SU-DHL-6 (cell line): ENCODE results near the gene P3H2.
"Not testable (repeated sequence)": the region's sequence is repeated elsewhere in the genome, so short reads cannot be mapped to it uniquely, and the experiment has no call there.

Source experiments
- H2AFZ ChIP-seq: fragments of 200-600 bp; sonication (generic); 2 replicates; pipeline ENCODE4 v1.6.1; 2014; ENCODE audit warnings: low read depth, mild to moderate bottlenecking, moderate library complexity, mixed read lengths, antibody characterized with exemption, low read length; ENCODE audit not compliant: severe bottlenecking
- H3F3A ChIP-seq: fragments of 200-600 bp; shearing (Covaris generic); 2 replicates; pipeline ENCODE4 v1.6.0; 2016; ENCODE audit warnings: antibody characterized with exemption, mild to moderate bottlenecking; ENCODE audit not compliant: insufficient read depth
- H3K27ac ChIP-seq: fragments of 200-600 bp; sonication (generic); 2 replicates; pipeline ENCODE4 v1.5.1; 2016; ENCODE audit warnings: low read depth, mild to moderate bottlenecking, low read length, moderate library complexity, mixed read lengths
- H3K27me3 ChIP-seq: fragments of 200-600 bp; sonication (generic), shearing (Covaris generic); 2 replicates; pipeline ENCODE4 v1.6.0; 2014; ENCODE audit warnings: mild to moderate bottlenecking, low read length
- H3K36me3 ChIP-seq: fragments of 200-600 bp; sonication (generic); 2 replicates; pipeline ENCODE4 v1.6.1; 2014; ENCODE audit warnings: mild to moderate bottlenecking, low read length, mixed read lengths
- H3K4me2 ChIP-seq: fragments of 300-600, 200-600 bp; shearing (Covaris generic), sonication (generic); 2 replicates; pipeline ENCODE4 v1.6.0; 2014; ENCODE audit warnings: low read length, low read depth, mild to moderate bottlenecking; ENCODE audit not compliant: poor library complexity, severe bottlenecking
- H3K4me3 ChIP-seq: fragments of 200-600 bp; sonication (generic); 2 replicates; pipeline ENCODE4 v1.5.1; 2014; ENCODE audit warnings: antibody characterized with exemption, low read length, mild to moderate bottlenecking, mixed read lengths; ENCODE audit not compliant: insufficient read depth, poor library complexity, severe bottlenecking
- H3K79me2 ChIP-seq: fragments of 200-600 bp; sonication (generic); 2 replicates; pipeline ENCODE4 v1.6.1; 2014; ENCODE audit warnings: mild to moderate bottlenecking, low read length, moderate library complexity; ENCODE audit not compliant: insufficient read depth
- H3K9ac ChIP-seq: fragments of 200-600 bp; sonication (generic); 2 replicates; pipeline ENCODE4 v1.7.0; 2014; ENCODE audit warnings: mild to moderate bottlenecking, low read length
- H3K9me2 ChIP-seq: fragments of 200-600 bp; sonication (generic); replicated peaks from 2 replicates; pipeline ENCODE4 v1.6.1; 2014; ENCODE audit warnings: low read length; ENCODE audit not compliant: insufficient read depth
- H3K9me3 ChIP-seq: fragments of 200-600 bp; sonication (generic); 2 replicates; pipeline ENCODE4 v1.6.1; 2014; ENCODE audit warnings: low read length, mixed read lengths; ENCODE audit not compliant: insufficient read depth
- H4K20me1 ChIP-seq: fragments of 200-600 bp; sonication (generic); 2 replicates; pipeline ENCODE4 v1.6.1; 2014; ENCODE audit warnings: low read depth, mild to moderate bottlenecking, antibody characterized with exemption, low read length, moderate library complexity, mixed read lengths
- CTCF ChIP-seq: fragments of 200-600 bp; sonication (generic); IDR thresholded peaks from one replicate; pipeline ENCODE4 v1.5.1; 2017; ENCODE audit warnings: antibody characterized with exemption, mild to moderate bottlenecking, low read length, moderate library complexity; ENCODE audit not compliant: insufficient read depth, poor library complexity, severe bottlenecking
- EZH2phosphoT487 ChIP-seq: fragments of 200-600 bp; sonication (generic), shearing (Covaris generic); conservative IDR thresholded peaks from 2 replicates; pipeline ENCODE4 v1.6.1; 2018; ENCODE audit warnings: mild to moderate bottlenecking, antibody characterized with exemption, low read length, moderate library complexity, mixed read lengths

P3H2 gene

DNA sequence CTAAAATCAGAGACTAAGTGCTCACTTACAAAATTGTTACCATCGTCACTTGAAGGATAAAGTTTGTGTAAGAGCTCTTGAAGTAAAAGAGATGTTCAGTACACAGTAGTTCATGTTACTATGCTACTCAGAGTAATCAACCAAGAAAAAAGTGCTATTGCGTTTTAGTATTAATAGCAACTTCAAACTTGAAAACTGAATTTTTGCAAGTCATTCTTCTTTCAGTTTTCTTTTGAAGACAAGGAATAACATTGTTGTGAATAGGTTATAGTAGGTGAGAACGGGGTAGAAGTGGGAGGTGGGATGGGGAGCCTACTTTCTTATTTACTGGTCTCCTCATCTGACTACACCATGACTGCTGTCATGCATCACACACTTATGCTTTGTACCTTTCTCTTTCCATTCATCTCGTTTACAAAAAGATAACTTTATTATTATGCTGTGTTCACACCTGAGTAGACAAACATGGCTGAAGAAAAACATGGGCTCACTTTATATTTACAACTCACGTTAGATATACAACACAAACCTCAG, 39.3 kb upstream of the P3H2 start:
- Histone ChIP-seq H4K20me1 (no peaks in the 10 kb centered on the region), H3K9me3 (no peaks in the 10 kb centered on the region), H2AFZ (no peak overlapping the region), H3K27me3 (no peaks in the 10 kb centered on the region), H3K27ac (no peak overlapping the region), H3K9ac (no peak overlapping the region), H3K79me2 (no peaks in the 10 kb centered on the region), H3F3A (no peaks in the 10 kb centered on the region), H3K4me2 (no peak overlapping the region), H3K36me3 (no peaks in the 10 kb centered on the region), H3K4me3 (no peak overlapping the region), H3K9me2 (0 out of 2 replicates have a peak, but pooled peaks cover 4% of the 10 kb centered on the region)
- TF ChIP-seq CTCF (no peak), EZH2phosphoT487 (no peak)

DNA sequence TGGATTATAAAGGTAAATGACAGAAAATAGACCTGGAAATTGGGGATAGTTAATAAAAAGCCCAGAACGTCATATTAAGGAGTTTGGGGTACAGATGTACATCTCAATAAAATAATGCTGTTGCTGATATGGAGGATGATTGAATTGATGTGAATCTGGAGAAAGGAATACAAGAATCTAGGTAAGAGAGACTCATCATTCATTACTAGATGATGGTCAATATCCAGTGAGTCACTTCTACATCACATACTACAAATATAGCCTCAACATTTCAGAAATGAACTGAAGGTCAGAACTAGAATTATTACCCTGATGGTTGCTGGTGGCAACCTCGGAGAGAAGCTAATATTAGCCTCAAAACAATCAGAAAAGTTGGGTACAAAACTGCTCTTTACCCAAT, 37.6 kb upstream of the P3H2 start:
- H3K27me3 ChIP-seq = no peaks in the 10 kb centered on the region
- TF ChIP-seq EZH2phosphoT487 = no peak
- no peak for TF ChIP-seq CTCF
- no peaks in the 10 kb centered on the region for H3K79me2 ChIP-seq

GRCh38 chr3:190155752-190156151, 35.1 kb upstream of the P3H2 start:
- H3K4me2 ChIP-seq = no peak overlapping the region
- TF ChIP-seq EZH2phosphoT487 (no peak), CTCF (no peak)

More for the DNA sequence above, 37.6 kb upstream of the P3H2 start:
- H3K9me3 ChIP-seq = no peaks in the 10 kb centered on the region
- H3K4me3 ChIP-seq = no peak overlapping the region
- H4K20me1 ChIP-seq = no peaks in the 10 kb centered on the region
- H3K9ac ChIP-seq = no peak overlapping the region
- no peak overlapping the region for H3K27ac ChIP-seq
- 0 out of 2 replicates have a peak, but pooled peaks cover 4% of the 10 kb centered on the region for H3K9me2 ChIP-seq
- no peaks in the 10 kb centered on the region for H3K36me3 ChIP-seq
- H3F3A ChIP-seq = no peaks in the 10 kb centered on the region
- H3K4me2 ChIP-seq = no peak overlapping the region
- H2AFZ ChIP-seq = no peak overlapping the region

GRCh38 chr3:190150681-190151080, 30.0 kb upstream of the P3H2 start:
- no peak for TF ChIP-seq CTCF
- no peak for TF ChIP-seq EZH2phosphoT487

More at GRCh38 chr3:190155752-190156151, 35.1 kb upstream of the P3H2 start:
- H3K27me3 ChIP-seq = no peaks in the 10 kb centered on the region
- no peaks in the 10 kb centered on the region for H3F3A ChIP-seq
- no peaks in the 10 kb centered on the region for H3K79me2 ChIP-seq
- H3K27ac ChIP-seq = no peak overlapping the region
- H3K9ac ChIP-seq = no peak overlapping the region
- no peak overlapping the region for H2AFZ ChIP-seq
- H4K20me1 ChIP-seq = no peaks in the 10 kb centered on the region
- H3K36me3 ChIP-seq = no peaks in the 10 kb centered on the region
- no peak overlapping the region for H3K4me3 ChIP-seq
- 0 out of 2 replicates have a peak, but pooled peaks cover 4% of the 10 kb centered on the region for H3K9me2 ChIP-seq
- no peaks in the 10 kb centered on the region for H3K9me3 ChIP-seq

GRCh38 chr3:190149830-190150619, 29.3 kb upstream of the P3H2 start:
- not testable (repeated sequence) for H3K27me3 ChIP-seq, H4K20me1 ChIP-seq, H3K79me2 ChIP-seq, H3K36me3 ChIP-seq, H3K27ac ChIP-seq, H3F3A ChIP-seq, H3K4me2 ChIP-seq, H2AFZ ChIP-seq, H3K9me3 ChIP-seq, H3K4me3 ChIP-seq, H3K9ac ChIP-seq, H3K9me2 ChIP-seq

More at GRCh38 chr3:190150681-190151080, 30.0 kb upstream of the P3H2 start:
- H3K27me3 ChIP-seq = no peaks in the 10 kb centered on the region
- H3F3A ChIP-seq = no peaks in the 10 kb centered on the region
- H3K79me2 ChIP-seq = no peaks in the 10 kb centered on the region
- H2AFZ ChIP-seq = no peak overlapping the region
- H4K20me1 ChIP-seq = no peaks in the 10 kb centered on the region
- H3K36me3 ChIP-seq = no peaks in the 10 kb centered on the region
- no peak overlapping the region for H3K27ac ChIP-seq
- H3K4me3 ChIP-seq = no peak overlapping the region
- H3K9me2 ChIP-seq = no peaks in the 10 kb centered on the region
- H3K9ac ChIP-seq = no peak overlapping the region
- no peaks in the 10 kb centered on the region for H3K9me3 ChIP-seq
- no peak overlapping the region for H3K4me2 ChIP-seq
